ENCODE measurements around the gene GRM4. TPM values are rescaled to one million over a fixed set of nuclear protein-coding genes. Genes with fewer than 3 reads are reported as not detected.

The GRM4 gene
- total and polyA plus RNA-seq, 12 donors, result not detected

- Histone ChIP-seq H3K4me1 (no peaks in the 10 kb centered on the region), H3K27ac (no peak overlapping the region), H3K27me3 (peaks cover 0 to 60% (median 43%) of the 10 kb centered on the region in 7 donors), H3K4me3 (no peak overlapping the region), H3K36me3 (no peaks in the 10 kb centered on the region), H3K9me3 (peaks cover 0 to 7% (median 0%) of the 10 kb centered on the region in 11 donors)
- no peak for TF ChIP-seq CTCF (IDR thresholded peaks at IDR 0.05)
- WGBS, 2 donors, result 39 to 41% methylated on average over 8 of the region's 8 CpGs
- DNase-seq, result no peak
- intact Hi-C loops (cut with DNase I), result no loop called here
- ATAC-seq, result no peak
These were observed 139.9 kb downstream of the GRM4 start for GRCh38 chr6:34005901-34006531.

GRCh38 chr6:34004706-34005105 is 141.2 kb downstream of the GRM4 start:
- no peak overlapping the region for H3K4me3 ChIP-seq
- no peaks in the 10 kb centered on the region for H3K4me1 ChIP-seq
- TF ChIP-seq CTCF (IDR thresholded peaks at IDR 0.05), result no peak
- no peak overlapping the region for H3K27ac ChIP-seq
- 86 to 94% methylated on average over 1 of the region's 1 CpG for WGBS, 2 donors
- ATAC-seq, result no peak
- H3K36me3 ChIP-seq, result no peaks in the 10 kb centered on the region
- intact Hi-C loops (cut with DNase I), result no loop called here
- DNase-seq, result no peak
- peaks cover 0 to 58% (median 50%) of the 10 kb centered on the region in 7 donors for H3K27me3 ChIP-seq
- peaks cover 0 to 7% (median 0%) of the 10 kb centered on the region in 11 donors for H3K9me3 ChIP-seq

GRCh38 chr6:34003962-34004361 is 141.9 kb downstream of the GRM4 start:
- DNase-seq (no peak), ATAC-seq (no peak)
- peaks cover 0 to 52% (median 44%) of the 10 kb centered on the region in 7 donors for H3K27me3 ChIP-seq
- no peaks in the 10 kb centered on the region for H3K4me1 ChIP-seq
- H3K36me3 ChIP-seq, result no peaks in the 10 kb centered on the region
- no peak overlapping the region for H3K4me3 ChIP-seq
- intact Hi-C loops (cut with DNase I), result no loop called here
- H3K27ac ChIP-seq, result no peak overlapping the region
- no peak for TF ChIP-seq CTCF (IDR thresholded peaks at IDR 0.05)
- H3K9me3 ChIP-seq, result peaks cover 0 to 7% (median 0%) of the 10 kb centered on the region in 11 donors

DNA sequence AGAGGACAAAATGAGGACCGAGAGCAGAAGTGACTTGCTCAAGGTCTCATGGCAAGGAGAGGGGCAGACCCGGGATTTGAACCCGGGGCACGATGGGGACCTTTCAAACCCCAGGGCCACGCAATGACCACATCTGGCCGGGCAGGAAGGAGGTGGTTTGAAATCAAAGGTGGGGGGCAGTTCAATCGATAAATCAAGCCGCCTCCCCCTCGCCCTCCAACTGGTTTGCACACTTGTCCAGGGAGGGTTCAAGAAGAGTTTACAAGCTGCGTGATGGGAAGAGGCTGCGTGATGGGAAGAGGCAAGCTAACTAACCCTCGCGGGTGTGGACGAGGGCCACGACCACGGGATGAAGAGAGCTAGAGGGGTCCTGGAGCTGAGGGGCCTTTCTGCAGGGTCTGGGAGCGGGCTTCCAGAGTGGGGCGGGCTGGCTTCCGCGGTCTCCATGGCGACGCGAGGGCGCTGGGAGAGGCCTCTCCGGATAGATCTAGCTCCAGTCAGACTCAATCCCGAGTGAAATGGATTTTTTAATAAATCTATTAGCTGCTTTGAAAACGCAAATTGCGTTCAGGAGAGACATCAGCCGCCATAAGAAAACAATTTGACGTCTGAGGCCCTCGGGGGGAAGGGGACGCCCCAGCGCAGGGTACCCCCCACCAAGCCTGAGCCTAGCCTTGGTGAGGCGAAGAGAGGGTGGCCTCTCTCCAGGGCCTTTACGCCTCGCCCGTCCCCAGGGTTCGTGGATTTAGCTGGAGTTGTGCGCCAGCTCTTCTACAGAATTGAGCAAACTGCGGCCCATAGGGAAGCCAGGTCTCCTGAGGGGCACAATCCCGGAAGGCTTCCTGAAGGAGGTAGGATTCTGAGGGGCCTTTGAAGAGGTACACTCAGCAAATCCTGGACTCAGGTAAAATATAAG is 143.9 kb downstream of the GRM4 start:
- no peaks in the 10 kb centered on the region for H3K36me3 ChIP-seq
- no peaks in the 10 kb centered on the region for H3K4me1 ChIP-seq
- intact Hi-C loops (cut with DNase I), result no loop called here
- H3K4me3 ChIP-seq, result no peak overlapping the region
- no peak for ATAC-seq
- peaks cover 0 to 17% (median 3%) of the 10 kb centered on the region in 11 donors for H3K9me3 ChIP-seq
- 61 to 64% methylated on average over 39 to 41 of the region's 41 CpGs for WGBS, 2 donors
- TF ChIP-seq CTCF (IDR thresholded peaks at IDR 0.05), result no peak
- DNase-seq, result no peak
- peaks cover 0 to 39% (median 26%) of the 10 kb centered on the region in 7 donors for H3K27me3 ChIP-seq
- H3K27ac ChIP-seq, result no peak overlapping the region

Data from heart right ventricle (tissue), 16 donors.